T-helper 22 cell (primary cell): Measurements from ENCODE around the gene PCSK5.

ENCODE experiments used
- DNase-seq: peaks from one replicate; pipeline ENCODE4 v3.0.0-alpha.2; 2020; ENCODE audit warnings: low read depth

The PCSK5 gene

DNA sequence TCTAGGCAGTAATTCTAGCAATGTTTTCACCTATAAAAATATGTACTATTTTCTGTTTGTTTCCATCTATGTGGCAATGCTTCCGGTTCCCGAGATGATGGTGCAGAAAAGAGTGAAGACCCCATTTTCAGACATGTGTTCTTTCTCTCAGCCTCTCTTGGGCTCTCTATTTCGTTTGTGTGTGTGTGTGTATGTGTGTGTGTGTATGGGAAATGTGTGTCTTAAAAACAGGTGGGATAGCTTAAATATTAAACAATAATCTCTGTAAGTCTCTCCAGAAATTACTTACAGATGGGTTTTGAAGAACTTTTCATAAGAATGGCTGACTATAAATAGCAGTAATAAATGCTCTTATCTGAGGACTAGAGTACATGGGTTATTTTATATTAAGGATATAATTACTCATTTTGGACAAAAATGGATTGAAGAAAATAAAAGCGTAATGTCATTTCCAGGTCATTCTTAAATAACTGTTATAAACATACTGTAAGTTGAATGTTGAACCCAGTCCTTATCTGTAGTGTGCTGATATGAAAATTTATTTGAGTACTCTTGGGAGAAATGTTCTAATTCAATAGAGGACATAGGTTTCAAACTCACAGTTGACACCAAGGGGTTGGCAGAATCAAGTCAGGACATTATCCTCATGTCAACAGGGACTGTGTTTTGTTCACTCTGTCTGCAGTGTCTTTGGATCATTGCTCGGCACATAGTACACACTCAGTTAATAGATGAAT lies 31.1 kb downstream of the PCSK5 start:
- no peak for DNase-seq

- no peak for DNase-seq
These were observed 35.9 kb downstream of the PCSK5 start for GRCh38 chr9:75926385-75926784.

GRCh38 chr9:75927356-75927755 lies 36.9 kb downstream of the PCSK5 start:
- DNase-seq: no peak

DNA sequence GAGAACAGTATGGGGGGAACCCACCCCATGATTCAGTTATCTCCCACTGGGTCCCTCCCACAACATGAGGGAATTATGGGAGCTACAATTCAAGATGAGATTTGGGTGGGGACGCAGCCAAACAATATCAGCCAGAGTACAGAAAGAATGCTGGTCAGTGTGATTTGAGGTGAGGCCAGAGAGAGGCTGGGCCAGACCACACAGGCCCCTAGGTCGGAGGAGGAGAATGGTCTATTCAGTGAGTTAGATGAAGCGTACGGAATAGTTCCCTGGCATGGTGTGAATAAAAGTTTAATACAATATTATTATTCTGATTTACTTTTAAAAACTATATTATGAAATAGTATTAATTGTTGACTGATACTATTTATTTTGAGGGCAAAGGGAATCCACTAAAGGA lies 39.7 kb downstream of the PCSK5 start:
- DNase-seq: no peak

GRCh38 chr9:75930730-75931321 lies 40.4 kb downstream of the PCSK5 start:
- no peak for DNase-seq

DNA sequence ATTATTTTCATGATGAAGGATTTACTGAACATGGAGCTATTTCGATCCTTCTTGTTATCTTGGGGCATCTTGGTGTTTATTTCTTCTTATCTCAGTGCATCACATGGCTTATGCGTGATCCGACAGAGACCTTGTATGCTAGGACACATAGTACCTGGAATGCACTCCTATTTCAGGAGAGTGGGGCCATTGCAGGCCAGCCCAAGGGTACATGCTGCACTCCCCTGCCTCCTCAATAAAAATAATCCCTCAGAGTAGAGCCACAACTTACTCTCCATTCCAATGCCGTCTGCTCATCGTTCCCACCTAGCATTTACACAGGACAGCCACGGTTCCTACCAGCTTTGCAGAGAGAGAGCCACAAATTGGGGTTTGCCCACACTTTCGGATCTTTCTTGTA lies 43.5 kb downstream of the PCSK5 start:
- no peak for DNase-seq

DNA sequence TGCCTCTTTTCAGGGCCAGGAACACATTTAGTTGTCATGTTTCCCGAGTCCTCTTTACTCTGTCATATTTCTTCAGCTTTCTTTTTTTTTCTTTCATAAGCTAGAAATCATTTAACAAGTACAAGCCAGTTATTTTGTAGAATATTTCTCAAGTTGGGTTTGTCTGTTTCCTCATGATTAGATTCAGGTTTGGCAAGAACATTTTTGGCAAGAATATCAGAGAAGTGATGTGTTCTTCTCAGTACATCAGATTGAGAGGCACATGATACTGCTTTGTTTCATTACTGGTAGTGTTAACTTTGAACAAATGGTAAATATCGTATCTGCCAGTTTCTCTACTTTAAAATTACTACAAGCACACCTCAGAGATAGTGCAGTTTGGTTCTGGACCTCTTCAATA lies 45.1 kb downstream of the PCSK5 start:
- no peak for DNase-seq

- DNase-seq: no peak
These were observed 47.2 kb downstream of the PCSK5 start for GRCh38 chr9:75937521-75938258.

DNA sequence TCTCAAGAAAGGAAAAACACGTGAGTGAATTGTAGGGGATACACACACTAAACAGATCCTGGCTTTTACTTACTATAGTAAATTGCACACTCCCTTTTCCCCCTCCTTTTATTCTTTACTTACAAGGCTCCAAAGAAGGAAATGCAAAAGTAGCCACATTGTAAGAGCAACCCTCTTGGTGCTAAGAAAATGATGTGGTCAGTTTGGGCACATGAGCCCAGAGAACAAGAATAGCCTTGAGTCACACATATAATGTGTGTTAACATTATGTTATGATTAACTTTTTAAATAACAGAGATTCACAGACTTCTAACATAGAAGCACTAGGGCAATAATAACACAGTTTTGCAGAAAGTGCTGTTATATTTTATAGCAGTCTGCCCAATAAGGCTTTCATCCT lies 48.5 kb downstream of the PCSK5 start:
- DNase-seq: no peak

- no peak for DNase-seq
These were observed 49.2 kb downstream of the PCSK5 start for GRCh38 chr9:75939536-75940111.

DNA sequence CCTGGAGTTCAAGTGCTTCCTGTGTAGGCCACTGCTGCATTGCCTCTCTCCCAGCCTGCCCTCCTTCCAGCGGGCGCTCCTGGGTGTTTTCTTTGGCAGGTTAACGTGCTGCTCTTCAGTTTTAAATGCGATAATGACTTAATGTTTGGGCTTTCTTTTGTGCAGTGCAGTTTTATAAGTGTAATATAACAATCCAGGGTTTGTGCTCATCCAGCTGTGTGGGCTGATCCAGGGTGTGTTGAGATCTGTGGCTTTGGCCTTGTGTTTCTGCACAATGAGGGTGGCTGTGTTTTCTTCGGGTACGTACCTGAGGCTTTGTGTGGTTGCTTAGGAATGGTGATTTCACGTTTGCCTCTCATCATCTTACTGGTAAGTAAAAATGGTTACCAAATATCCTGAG lies 50.6 kb downstream of the PCSK5 start:
- DNase-seq: no peak

- no peak for DNase-seq
These were observed 51.3 kb downstream of the PCSK5 start for GRCh38 chr9:75941577-75942311.

DNA sequence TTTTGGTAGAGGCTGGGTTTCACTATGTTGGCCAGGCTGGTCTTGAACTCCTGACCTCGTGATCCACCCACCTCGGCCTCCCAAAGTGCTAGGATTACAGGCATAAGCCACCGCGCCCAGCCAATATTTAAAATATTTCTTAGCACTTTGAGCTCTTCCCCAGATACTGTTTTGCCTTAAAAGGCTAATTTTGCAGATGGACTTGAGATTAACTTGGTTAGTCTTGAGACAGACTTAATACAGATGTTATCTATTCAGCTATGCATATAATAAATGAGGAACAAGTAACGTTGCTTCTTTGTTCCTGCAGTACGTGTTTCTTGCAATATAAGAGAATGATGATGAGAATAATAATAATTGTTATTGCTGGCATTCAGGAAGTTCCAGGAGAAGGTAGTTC lies 56.3 kb downstream of the PCSK5 start:
- DNase-seq: no peak

GRCh38 chr9:75947233-75947632 lies 56.8 kb downstream of the PCSK5 start:
- no peak for DNase-seq

DNA sequence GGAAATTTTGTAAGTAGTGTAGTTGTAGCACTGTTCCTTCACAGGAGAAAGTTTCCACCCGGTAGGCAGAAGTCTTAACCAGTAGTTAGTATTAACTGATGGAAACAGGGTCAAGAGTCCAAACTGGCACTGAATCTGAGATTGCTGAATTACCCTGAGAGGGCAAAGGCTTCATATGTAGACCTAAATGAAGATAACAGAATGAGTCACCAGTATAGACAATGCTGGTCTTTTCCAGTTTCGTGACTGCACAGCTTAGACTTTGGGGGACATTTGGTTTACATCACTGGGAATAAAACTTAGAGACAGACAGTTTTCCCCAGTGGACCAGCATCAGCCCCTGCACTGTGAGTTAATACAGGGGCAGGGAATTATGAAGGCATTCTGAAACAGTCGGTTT lies 60.5 kb downstream of the PCSK5 start:
- DNase-seq: no peak

DNA sequence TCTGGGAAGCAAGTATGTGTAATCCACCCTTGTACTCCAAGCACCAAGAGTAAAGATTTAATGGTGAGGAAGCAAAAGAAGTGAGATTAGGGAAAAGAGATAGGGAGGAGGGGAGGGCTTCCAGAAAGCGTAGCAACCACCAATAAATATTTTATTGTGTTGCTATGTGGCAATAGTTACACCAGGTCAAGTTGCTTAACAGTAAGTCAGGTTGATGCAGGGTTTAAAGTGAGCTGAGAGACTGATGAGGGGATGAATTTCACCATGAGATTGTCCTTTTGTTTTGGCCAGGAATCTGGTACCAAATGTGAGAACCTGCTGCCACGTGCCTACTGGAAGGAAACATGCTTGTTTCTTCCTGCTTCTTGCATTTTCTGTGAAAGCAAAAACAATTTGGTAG lies 62.7 kb downstream of the PCSK5 start:
- no peak for DNase-seq

GRCh38 chr9:75956161-75956560 lies 65.7 kb downstream of the PCSK5 start:
- no peak for DNase-seq

GRCh38 chr9:75957116-75957515 lies 66.6 kb downstream of the PCSK5 start:
- no peak for DNase-seq

DNA sequence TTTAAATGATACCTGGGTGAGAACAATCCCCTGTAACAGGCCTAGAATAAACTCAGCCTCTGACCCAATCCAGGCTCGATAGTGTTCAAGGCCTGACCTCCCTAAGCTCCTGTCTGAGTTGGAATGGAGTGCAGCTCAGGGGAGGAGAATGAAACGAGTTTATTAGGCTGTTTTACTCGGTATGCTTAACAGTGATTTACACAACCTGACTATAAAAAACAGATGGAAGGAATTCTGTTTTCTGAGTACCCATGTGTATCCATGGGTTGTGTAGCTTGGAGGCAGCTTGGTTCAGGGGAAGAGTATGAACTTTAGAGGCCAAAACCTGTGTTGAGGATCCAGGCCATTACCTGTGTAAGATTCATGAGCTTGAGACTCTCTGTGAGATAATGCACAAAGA lies 67.8 kb downstream of the PCSK5 start:
- no peak for DNase-seq

- DNase-seq: no peak
These were observed 70.1 kb downstream of the PCSK5 start for GRCh38 chr9:75960551-75960950.

DNA sequence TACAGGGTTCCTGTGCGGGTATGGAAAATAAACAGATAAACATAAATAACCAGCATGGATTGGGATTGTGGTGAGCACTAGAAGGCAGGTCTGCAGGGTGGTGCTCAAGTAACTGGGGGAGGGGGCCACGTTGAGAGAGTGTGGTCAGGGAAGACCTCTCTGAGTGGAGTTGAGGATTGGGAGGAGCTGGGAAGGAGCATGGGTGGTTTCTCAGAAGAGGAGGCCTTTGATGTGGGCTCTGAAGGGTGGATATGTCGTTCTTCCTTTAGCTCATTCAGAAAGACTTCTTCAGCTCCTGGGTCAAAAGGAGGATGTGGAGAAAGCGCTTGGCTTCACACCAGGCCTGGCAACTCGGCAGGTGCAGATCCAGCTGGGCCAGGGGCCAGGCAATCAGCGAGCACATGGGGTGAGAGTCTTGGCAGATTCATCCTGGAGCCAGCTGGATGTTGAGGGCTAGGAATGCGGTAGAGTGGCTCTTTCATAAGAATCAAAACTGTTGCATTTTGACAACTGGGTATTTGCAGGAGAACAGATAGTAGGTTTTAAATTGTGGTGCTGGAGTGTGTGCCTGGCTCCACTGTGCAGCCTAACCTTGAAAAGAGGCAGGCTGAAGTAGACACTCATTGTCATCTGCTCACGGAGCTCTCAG lies 71.7 kb downstream of the PCSK5 start:
- DNase-seq: no peak

DNA sequence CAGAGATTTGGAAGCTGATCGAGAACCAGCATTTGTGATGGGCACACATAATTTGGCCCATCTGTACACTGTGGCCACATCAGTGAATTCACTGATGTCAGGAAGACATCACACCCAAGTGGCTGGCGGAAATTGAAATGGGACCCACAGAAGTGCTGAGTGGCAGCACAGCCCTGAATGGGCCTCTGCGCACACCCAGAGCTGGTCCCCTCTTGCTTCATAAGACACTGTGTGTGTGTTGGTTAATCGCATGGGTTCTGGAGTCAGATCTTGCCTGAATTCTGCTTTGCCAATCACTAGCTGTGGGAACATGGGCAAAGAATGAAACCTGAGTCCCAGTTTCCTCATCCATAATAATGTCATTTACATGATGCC lies 72.2 kb downstream of the PCSK5 start:
- DNase-seq: no peak
